GM12875 (cell line): ENCODE data around the gene FKBP8.
"Not testable (repeated sequence)": the region's sequence is repeated elsewhere in the genome, so short reads cannot be mapped to it uniquely, and the experiment has no call there.

Experiments used
- H3K4me3 ChIP-seq: one replicate; pipeline ENCODE4 v1.5.1; 2011; ENCODE audit warnings: low read depth, low read length, control low read depth
- TF ChIP-seq, protein P1 (sequence below): IDR thresholded peaks from 2 replicates; pipeline ENCODE4 v1.5.1; 2011; ENCODE audit warnings: low read depth, mild to moderate bottlenecking, control low read depth, inconsistent platforms, low read length, moderate library complexity, borderline replicate concordance; ENCODE audit not compliant: insufficient read depth

The FKBP8 gene

GRCh38 chr19:18542941-18543813, at the start of gene FKBP8:
Gene FKBP8, minus strand, starts transcription at chr19:18543573. Its CDS starts 1,603 bp downstream, at chr19:18541970.
- peak within 1 kb of the TSS; percentile 83 for H3K4me3 ChIP-seq
- TF ChIP-seq, protein P1, sequence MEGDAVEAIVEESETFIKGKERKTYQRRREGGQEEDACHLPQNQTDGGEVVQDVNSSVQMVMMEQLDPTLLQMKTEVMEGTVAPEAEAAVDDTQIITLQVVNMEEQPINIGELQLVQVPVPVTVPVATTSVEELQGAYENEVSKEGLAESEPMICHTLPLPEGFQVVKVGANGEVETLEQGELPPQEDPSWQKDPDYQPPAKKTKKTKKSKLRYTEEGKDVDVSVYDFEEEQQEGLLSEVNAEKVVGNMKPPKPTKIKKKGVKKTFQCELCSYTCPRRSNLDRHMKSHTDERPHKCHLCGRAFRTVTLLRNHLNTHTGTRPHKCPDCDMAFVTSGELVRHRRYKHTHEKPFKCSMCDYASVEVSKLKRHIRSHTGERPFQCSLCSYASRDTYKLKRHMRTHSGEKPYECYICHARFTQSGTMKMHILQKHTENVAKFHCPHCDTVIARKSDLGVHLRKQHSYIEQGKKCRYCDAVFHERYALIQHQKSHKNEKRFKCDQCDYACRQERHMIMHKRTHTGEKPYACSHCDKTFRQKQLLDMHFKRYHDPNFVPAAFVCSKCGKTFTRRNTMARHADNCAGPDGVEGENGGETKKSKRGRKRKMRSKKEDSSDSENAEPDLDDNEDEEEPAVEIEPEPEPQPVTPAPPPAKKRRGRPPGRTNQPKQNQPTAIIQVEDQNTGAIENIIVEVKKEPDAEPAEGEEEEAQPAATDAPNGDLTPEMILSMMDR = no peak

DNA sequence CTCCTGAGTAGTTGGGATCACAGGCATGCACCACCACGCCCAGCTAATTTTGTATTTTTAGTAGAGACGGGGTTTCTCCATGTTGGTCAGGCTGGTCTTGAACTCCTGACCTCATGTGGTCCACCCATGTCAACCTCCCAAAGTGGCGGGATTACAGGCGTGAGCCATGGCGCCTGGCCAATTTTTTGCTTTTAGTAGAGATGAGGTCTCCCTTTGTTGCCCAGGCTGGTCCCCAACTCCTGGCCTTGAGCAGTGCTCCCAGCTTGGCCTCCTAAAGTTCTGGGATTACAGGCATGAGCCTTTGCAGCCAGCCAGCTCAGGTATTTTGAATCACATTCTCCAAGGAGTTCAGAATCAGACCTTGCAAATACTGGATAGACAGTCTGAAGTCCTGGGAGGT, 49.4 kb upstream of the FKBP8 start:
- H3K4me3 ChIP-seq = not testable (repeated sequence)

DNA sequence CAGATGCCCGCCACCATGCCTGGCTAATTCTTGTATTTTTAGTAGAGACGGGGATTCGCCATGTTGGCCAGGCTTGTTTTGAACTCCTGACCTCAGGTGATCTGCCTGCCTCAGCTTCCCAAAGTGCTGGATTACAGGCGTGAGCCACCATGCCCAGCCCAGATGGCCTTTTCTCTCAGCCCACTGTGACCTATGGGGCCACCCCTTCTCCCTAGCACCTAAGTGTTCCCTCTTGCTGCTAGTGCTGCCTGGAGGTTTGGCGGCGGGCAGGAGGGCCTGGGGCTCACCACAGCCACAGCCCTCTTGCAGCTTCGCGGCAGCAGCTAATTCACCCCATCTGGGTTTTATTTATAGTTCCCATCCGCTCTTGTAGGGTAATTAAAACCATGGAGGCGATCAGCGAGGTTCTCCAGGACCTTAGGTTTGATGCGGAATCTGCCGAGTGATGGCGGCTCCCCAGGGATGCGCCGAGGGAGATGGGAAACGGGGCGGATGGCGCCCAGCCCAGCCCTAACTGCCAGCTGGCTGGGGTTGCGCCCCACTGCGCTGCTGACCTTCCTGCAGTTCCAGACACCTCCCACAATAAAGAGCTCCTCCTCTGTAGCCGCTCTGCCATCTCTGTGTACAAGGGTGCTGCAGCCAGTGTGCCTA, 48.5 kb upstream of the FKBP8 start:
- TF ChIP-seq, protein P1 = no peak
- H3K4me3 ChIP-seq = no peak overlapping the region

DNA sequence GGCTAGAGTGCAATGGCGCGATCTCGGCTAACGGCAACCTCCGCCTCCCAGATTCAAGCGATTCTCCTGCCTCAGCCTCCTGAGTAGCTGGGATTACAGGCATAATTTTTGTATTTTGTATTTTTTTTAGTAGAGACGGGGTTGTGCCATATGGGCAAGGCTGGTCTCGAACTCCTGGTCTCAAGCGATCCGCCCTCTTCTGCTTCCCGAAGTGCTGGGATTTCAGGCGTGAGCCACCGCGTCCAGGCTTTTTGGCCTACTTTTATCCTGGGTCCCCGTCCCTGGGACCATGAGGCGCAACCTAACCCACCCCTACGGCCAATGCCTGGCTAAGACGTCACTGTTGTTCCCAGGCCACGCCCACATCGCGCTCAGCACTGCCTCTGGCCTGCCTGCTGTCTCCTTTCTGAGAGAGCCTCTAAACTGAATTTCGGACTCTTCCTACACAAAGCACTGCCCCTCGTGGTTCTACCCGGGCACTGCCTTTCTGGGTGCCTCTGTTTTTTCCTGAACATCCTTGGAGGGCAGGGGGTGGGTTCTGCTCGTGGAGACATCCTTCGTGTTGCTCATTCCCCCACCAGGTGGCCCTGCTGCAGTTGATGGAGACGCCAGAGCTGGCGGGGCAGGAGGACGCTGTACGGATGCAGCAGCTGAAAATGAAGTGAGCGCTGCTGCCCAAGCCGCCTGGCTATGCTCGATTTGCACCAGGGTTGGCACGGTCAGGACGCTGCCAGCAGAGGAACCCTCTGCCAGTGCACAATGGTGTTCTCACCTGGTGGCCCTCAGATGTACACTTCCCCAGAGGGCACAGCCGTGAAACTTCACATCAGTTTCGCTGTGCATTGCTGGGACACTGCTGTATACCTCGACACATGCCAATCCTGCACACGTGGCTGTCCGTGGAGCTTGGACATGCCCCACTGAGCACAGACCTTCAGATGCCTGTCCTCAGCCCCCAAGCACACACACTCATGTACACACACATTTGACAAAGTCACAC, 47.2 kb upstream of the FKBP8 start:
- TF ChIP-seq, protein P1 = peak; percentile 14; the same call in 1 of the 2 replicates
- H3K4me3 ChIP-seq = no peak overlapping the region

GRCh38 chr19:18589380-18590272, 46.3 kb upstream of the FKBP8 start:
- TF ChIP-seq, protein P1 = 0 out of 2 replicates have a peak, but pooled peaks have one; percentile 17
- H3K4me3 ChIP-seq = peak overlapping the region; percentile 91

DNA sequence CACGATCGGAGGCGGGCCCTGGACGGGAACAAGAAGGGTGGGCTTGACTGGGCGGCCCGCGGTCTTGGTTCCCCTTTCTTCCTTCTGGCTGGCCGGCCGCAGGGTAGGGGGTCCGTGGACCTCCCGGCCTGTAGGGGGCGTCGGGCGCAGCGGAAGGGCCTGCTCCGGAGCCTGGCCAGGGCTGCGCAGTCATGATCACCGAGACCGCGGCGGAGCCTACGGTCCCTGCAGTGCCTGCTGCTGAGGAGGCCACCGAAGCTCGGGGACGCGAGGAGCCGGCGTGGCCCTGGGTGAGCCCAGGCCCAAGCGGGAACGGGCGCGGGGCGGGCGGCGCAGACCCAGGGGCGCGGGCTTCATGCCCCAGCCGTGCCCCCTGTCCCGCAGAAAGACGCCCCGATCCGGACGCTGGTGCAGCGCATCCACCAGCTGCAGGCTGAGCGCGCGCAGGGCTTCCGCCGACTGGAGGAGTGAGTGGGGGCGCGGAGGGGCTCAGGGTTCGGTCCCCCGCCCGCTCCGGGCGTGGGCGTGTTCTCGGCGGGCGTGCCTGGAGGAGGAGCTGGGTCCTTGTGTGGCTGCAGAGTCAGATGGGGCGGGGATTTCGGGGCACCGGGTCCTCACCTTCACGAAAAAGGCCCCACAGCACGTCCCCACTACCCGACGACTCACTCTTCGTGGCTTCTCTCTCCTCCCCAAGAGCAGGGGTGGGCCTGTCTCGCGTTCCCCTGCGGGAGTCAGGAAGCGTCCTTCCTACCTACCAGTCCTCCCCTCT, 45.4 kb upstream of the FKBP8 start, which contains the start of gene REX1BD:
REX1BD (plus strand) TSS at position 188 of the 769 bp plus-strand sequence; CDS start at position 192, 4 bp downstream.
- peak within 1 kb of the TSS; percentile 91 for H3K4me3 ChIP-seq
- TF ChIP-seq, protein P1 = peak; percentile 90
